Right lung (tissue), 10 donors: ENCODE measurements around the gene TSKS. TPM values are rescaled to one million over a fixed set of nuclear protein-coding genes. Genes with fewer than 3 reads are reported as not detected.

Source experiments
- DNase-seq, 2 donors: peaks; one replicate each; pipeline ENCODE4 v3.0.0-alpha.2; 2013
- long read RNA-seq, 8 donors: transcript quantifications; one replicate each; lab custom pipeline, GENCODE V29; 2026
- polyA plus RNA-seq, 5 donors: library from polyadenylated mRNA; unstranded; fragments of 120-200 nt; gene quantifications; one replicate each; pipeline versions ENCODE4 v1.2.1 to v1.2.3, GENCODE V29; 2013; ENCODE audit warnings: inconsistent platforms in 1 of 5, low replicate concordance in 1 of 5; ENCODE audit not compliant: insufficient read length in 5 of 5, insufficient read depth in 1 of 5

The TSKS gene
- under 1 TPM; 0.16 to 0.36 (median 0.28) TPM for polyA plus RNA-seq
- long read RNA-seq, donor 1: 0 reads
- long read RNA-seq, donor 2: 0 reads
- long read RNA-seq, donor 3: 0 reads
- long read RNA-seq, donor 4: 0 reads
- long read RNA-seq, donor 5: 0 reads
- long read RNA-seq, donor 6, partial matches to known transcripts: 51 of 51 reads
- long read RNA-seq, donor 6, other reads (novel, unspliced or antisense): 0 of 51 reads
- long read RNA-seq, donor 7, partial matches to known transcripts: 292 of 640 reads
- long read RNA-seq, donor 7, other reads (novel, unspliced or antisense): 347 of 640 reads
- long read RNA-seq, donor 8: 0 reads

- no peak for DNase-seq
Observed at GRCh38 chr19:49763230-49763629, at the start of gene TSKS. Gene TSKS (minus strand): TSS chr19:49763306. CDS start chr19:49763247, 59 bp downstream.

GRCh38 chr19:49812452-49812996 lies 49.4 kb upstream of the TSKS start:
- no peak for DNase-seq

- no peak for DNase-seq
Observed at GRCh38 chr19:49811328-49811727, 48.2 kb upstream of the TSKS start.

- DNase-seq: no peak
Observed at GRCh38 chr19:49809941-49810389, 46.9 kb upstream of the TSKS start.

GRCh38 chr19:49809160-49809940 lies 46.2 kb upstream of the TSKS start:
- no peak for DNase-seq

- DNase-seq: peak; percentile 87 to 89
Observed at GRCh38 chr19:49808711-49809159, 45.6 kb upstream of the TSKS start.

GRCh38 chr19:49807904-49808675 lies 45.0 kb upstream of the TSKS start:
- no peak for DNase-seq

GRCh38 chr19:49807058-49807903 lies 44.2 kb upstream of the TSKS start:
- DNase-seq: no peak

GRCh38 chr19:49806620-49806959 lies 43.5 kb upstream of the TSKS start:
- DNase-seq: no peak

GRCh38 chr19:49805822-49806619 lies 42.9 kb upstream of the TSKS start:
- no peak for DNase-seq

- DNase-seq: no peak
Observed at GRCh38 chr19:49803529-49803856, 40.4 kb upstream of the TSKS start.

GRCh38 chr19:49802836-49803528 lies 39.9 kb upstream of the TSKS start:
- DNase-seq: no peak

GRCh38 chr19:49801966-49802661 lies 39.0 kb upstream of the TSKS start:
- DNase-seq: peak; percentile 86 to 87

GRCh38 chr19:49801401-49801888 lies 38.3 kb upstream of the TSKS start:
- DNase-seq: no peak

GRCh38 chr19:49800771-49801170 lies 37.7 kb upstream of the TSKS start:
- no peak for DNase-seq

- DNase-seq: no peak
Observed at GRCh38 chr19:49799798-49800376, 36.8 kb upstream of the TSKS start.

- DNase-seq: no peak
Observed at GRCh38 chr19:49799271-49799797, 36.2 kb upstream of the TSKS start.

- DNase-seq: no peak
Observed at GRCh38 chr19:49798574-49798973, 35.5 kb upstream of the TSKS start.
